ENCODE results near the gene FURIN. TPM values are rescaled to one million over a fixed set of nuclear protein-coding genes. Genes with fewer than 3 reads are reported as not detected.

The FURIN gene
- total RNA-seq, 1 donor from 2014 or later: 432 TPM

DNA sequence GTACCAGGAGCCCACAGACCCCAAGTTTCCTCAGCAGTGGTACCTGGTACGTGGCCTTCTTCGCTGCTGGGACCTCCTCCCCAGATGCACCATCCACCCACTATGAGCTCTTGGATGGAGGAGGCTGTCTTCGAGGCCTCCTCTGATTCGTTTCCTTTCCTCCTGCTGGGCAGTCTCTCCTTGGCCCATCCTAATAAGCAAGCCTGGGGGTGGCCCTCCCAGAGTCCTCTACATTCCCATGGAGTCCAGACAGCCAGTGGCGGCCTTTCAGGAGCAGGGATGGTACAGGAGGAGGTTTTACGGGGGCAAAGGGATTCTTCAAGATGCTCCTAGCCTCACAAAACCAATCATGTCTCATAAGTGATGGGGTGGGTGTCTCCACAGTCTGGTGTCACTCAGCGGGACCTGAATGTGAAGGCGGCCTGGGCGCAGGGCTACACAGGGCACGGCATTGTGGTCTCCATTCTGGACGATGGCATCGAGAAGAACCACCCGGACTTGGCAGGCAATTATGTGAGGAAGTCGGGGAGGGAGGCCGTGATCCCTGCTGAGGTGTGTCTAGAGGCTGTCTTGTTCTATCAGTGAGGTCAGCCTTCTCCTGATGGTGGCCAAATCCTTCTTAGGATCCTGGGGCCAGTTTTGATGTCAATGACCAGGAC lies 8.3 kb downstream of the FURIN start:
- Mint-ChIP-seq H3K4me1 (peaks cover 43% of the 10 kb centered on the region), H3K27ac (peak overlapping the region; percentile 86), H3K36me3 (ENCODE audit: low read depth) (peaks cover 83% of the 10 kb centered on the region), H3K4me3 (peak overlapping the region; percentile 67), H3K9me3 (no peaks in the 10 kb centered on the region), H3K27me3 (no peaks in the 10 kb centered on the region)
- intact Hi-C loops (cut with micrococcal nuclease): no loop called here
- DNase-seq: no peak

GRCh38 chr15:90877315-90877714 lies 8.9 kb downstream of the FURIN start:
- Mint-ChIP-seq H3K9me3 (no peaks in the 10 kb centered on the region), H3K27ac (peak overlapping the region; percentile 86), H3K36me3 (ENCODE audit: low read depth) (peaks cover 84% of the 10 kb centered on the region), H3K4me1 (peaks cover 44% of the 10 kb centered on the region), H3K27me3 (no peaks in the 10 kb centered on the region), H3K4me3 (peak overlapping the region; percentile 51)
- no peak for DNase-seq
- intact Hi-C loops (cut with micrococcal nuclease): no loop called here

DNA sequence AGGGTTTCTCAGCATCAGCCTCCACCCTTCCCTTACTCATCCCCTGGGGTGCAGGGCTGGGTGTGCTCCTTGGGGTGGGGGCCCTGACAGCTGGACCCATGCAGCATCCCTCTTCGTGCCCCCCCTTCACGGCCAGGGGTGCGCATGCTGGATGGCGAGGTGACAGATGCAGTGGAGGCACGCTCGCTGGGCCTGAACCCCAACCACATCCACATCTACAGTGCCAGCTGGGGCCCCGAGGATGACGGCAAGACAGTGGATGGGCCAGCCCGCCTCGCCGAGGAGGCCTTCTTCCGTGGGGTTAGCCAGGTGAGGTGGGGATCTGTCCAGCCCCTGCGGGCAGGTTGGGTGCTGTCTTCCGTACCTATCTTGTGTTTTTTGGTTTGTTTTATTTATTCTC lies 9.6 kb downstream of the FURIN start:
- Mint-ChIP-seq H3K36me3 (ENCODE audit: low read depth) (peaks cover 84% of the 10 kb centered on the region), H3K27ac (peak overlapping the region; percentile 86), H3K4me1 (peaks cover 46% of the 10 kb centered on the region), H3K4me3 (peak overlapping the region; percentile 51), H3K27me3 (no peaks in the 10 kb centered on the region), H3K9me3 (no peaks in the 10 kb centered on the region)
- intact Hi-C loops (cut with micrococcal nuclease): no loop called here
- no peak for DNase-seq

DNA sequence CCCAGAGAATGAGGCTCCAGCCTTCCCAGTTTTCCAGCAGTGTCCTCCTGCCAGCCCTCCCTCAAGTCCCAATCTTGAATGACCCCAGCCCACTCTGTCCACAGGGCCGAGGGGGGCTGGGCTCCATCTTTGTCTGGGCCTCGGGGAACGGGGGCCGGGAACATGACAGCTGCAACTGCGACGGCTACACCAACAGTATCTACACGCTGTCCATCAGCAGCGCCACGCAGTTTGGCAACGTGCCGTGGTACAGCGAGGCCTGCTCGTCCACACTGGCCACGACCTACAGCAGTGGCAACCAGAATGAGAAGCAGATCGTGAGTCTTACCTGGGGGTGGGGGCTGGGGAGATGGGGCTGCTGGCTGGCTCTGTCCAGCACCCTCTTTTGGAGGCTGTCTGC lies 10.3 kb downstream of the FURIN start:
- H3K9me3 Mint-ChIP-seq: no peaks in the 10 kb centered on the region
- intact Hi-C loops (cut with micrococcal nuclease): no loop called here
- no peak overlapping the region for H3K4me3 Mint-ChIP-seq
- peaks cover 81% of the 10 kb centered on the region for H3K36me3 Mint-ChIP-seq (ENCODE audit: low read depth)
- peak overlapping the region; percentile 60 for H3K27ac Mint-ChIP-seq
- DNase-seq: no peak
- no peaks in the 10 kb centered on the region for H3K27me3 Mint-ChIP-seq
- peaks cover 52% of the 10 kb centered on the region for H3K4me1 Mint-ChIP-seq

DNA sequence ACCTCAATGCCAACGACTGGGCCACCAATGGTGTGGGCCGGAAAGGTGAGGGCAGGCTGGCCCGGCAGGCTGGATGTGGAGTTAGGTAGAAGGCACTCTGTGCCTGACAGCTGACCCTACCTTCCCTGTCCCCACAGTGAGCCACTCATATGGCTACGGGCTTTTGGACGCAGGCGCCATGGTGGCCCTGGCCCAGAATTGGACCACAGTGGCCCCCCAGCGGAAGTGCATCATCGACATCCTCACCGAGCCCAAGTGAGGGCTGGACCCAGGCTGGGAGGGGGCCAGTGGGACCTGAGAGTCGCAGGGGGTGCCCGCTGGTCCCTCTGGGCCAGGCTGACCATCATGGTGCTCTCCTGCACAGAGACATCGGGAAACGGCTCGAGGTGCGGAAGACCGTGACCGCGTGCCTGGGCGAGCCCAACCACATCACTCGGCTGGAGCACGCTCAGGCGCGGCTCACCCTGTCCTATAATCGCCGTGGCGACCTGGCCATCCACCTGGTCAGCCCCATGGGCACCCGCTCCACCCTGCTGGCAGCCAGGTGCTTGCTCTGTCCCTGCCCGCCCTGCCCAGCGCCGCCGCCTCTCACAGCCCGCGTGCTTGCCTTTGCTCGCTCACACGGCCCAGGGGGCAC lies 11.5 kb downstream of the FURIN start:
- H3K27me3 Mint-ChIP-seq: no peaks in the 10 kb centered on the region
- no peak for DNase-seq
- no peak overlapping the region for H3K4me3 Mint-ChIP-seq
- H3K9me3 Mint-ChIP-seq: no peaks in the 10 kb centered on the region
- H3K4me1 Mint-ChIP-seq: peaks cover 47% of the 10 kb centered on the region
- peak overlapping the region; percentile 62 for H3K27ac Mint-ChIP-seq
- H3K36me3 Mint-ChIP-seq (ENCODE audit: low read depth): peaks cover 71% of the 10 kb centered on the region
- intact Hi-C loops (cut with micrococcal nuclease): no loop called here

GRCh38 chr15:90880381-90881145 lies 12.2 kb downstream of the FURIN start:
- peak overlapping the region; percentile 15 for H3K27ac Mint-ChIP-seq
- peaks cover 66% of the 10 kb centered on the region for H3K36me3 Mint-ChIP-seq (ENCODE audit: low read depth)
- no peak for DNase-seq
- H3K4me3 Mint-ChIP-seq: no peak overlapping the region
- H3K27me3 Mint-ChIP-seq: no peaks in the 10 kb centered on the region
- intact Hi-C loops (cut with micrococcal nuclease): no loop called here
- peaks cover 50% of the 10 kb centered on the region for H3K4me1 Mint-ChIP-seq
- H3K9me3 Mint-ChIP-seq: no peaks in the 10 kb centered on the region

GRCh38 chr15:90881181-90881977 lies 13.0 kb downstream of the FURIN start:
- H3K27ac Mint-ChIP-seq: peak overlapping the region; percentile 41
- no peak overlapping the region for H3K4me3 Mint-ChIP-seq
- H3K27me3 Mint-ChIP-seq: no peaks in the 10 kb centered on the region
- no peaks in the 10 kb centered on the region for H3K9me3 Mint-ChIP-seq
- no peak for DNase-seq
- intact Hi-C loops (cut with micrococcal nuclease): no loop called here
- H3K36me3 Mint-ChIP-seq (ENCODE audit: low read depth): peaks cover 63% of the 10 kb centered on the region
- peaks cover 54% of the 10 kb centered on the region for H3K4me1 Mint-ChIP-seq

GRCh38 chr15:90881978-90882721 lies 13.8 kb downstream of the FURIN start:
- H3K27ac Mint-ChIP-seq: peak overlapping the region; percentile 58
- no peak for DNase-seq
- H3K4me1 Mint-ChIP-seq: peaks cover 47% of the 10 kb centered on the region
- H3K36me3 Mint-ChIP-seq (ENCODE audit: low read depth): peaks cover 57% of the 10 kb centered on the region
- intact Hi-C loops (cut with micrococcal nuclease): no loop called here
- H3K27me3 Mint-ChIP-seq: no peaks in the 10 kb centered on the region
- H3K9me3 Mint-ChIP-seq: no peaks in the 10 kb centered on the region
- H3K4me3 Mint-ChIP-seq: no peak overlapping the region

GRCh38 chr15:90882781-90883525 lies 14.6 kb downstream of the FURIN start:
- H3K36me3 Mint-ChIP-seq (ENCODE audit: low read depth): peaks cover 54% of the 10 kb centered on the region
- DNase-seq: no peak
- H3K9me3 Mint-ChIP-seq: no peaks in the 10 kb centered on the region
- H3K4me1 Mint-ChIP-seq: peaks cover 44% of the 10 kb centered on the region
- peak overlapping the region; percentile 76 for H3K27ac Mint-ChIP-seq
- H3K27me3 Mint-ChIP-seq: no peaks in the 10 kb centered on the region
- intact Hi-C loops (cut with micrococcal nuclease): loop anchor here (1.0 kb wide), 1 partner anchor 10 kb away; no protein-coding TSS in a partner anchor
- H3K4me3 Mint-ChIP-seq: peak overlapping the region; percentile 51

DNA sequence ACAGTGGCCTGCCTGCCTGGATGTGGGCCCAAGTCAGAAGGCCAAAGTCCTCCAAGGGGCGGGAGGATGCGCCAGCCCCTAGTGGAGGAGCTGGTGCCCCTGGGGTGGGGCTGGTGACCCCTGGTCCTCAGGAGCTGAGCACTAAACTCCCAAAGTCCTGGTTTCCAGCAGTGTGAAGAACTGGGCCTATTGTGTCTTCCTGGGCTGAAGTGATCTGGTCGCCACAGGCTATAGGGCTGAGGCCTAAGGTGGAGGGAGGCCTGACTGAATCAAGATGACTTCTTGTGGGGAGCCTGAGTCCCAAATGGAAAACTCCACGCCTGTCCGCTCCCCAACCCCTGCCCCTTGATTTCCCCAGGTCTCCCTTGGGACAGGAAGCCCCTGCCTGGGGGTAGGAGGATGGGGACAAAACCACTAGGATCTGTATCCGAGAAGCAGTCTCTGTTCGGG lies 15.2 kb downstream of the FURIN start:
- Mint-ChIP-seq H3K27me3 (no peaks in the 10 kb centered on the region), H3K9me3 (no peaks in the 10 kb centered on the region), H3K27ac (peak overlapping the region; percentile 76), H3K4me1 (peaks cover 47% of the 10 kb centered on the region), H3K36me3 (ENCODE audit: low read depth) (peaks cover 51% of the 10 kb centered on the region), H3K4me3 (peak overlapping the region; percentile 28)
- no peak for DNase-seq
- intact Hi-C loops (cut with micrococcal nuclease): loop anchor here (1.0 kb wide), 1 partner anchor 10 kb away; no protein-coding TSS in a partner anchor

DNA sequence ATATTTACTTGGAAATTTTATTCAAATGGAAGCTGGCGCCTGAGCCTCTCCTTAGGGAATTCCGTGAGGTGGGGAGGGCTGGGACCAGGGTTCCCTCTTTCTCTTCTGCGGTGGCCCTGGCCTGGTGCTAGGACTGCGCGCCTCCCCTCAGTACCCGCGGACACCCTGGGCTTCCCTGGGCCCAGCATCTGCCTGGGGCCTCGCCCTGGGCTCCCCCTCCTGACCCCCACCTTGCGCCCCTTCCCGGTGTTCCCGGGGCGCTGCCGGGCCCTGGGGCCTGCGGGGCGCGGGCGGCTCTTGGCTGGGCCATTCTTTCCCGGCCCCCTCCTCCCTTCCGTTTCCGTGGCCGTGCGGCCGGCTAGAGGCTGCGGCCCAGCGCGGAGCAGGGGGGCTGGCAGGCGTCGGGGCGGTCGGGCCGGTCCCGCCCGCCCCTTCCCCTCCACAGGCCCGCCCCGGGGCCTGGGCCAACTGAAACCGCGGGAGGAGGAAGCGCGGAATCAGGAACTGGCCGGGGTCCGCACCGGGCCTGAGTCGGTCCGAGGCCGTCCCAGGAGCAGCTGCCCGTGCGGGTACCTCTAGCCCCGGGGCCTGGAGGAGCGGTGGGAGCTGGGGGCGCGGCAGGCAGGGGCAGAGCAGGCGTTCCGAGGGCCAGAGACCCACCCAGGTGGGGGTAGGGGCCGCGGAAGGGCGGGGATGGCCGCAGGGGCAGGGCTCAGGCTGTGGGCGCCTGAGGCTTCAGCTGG lies 15.8 kb downstream of the FURIN start, which contains the start of gene FES:
TSS of gene FES (plus strand) at position 529 of the 743 bp plus-strand sequence. CDS start 542 bp downstream, outside the sequence.
- Mint-ChIP-seq H3K4me3 (peak within 1 kb of the TSS; percentile 55), H3K27ac (peak within 1 kb of the TSS; percentile 81), H3K27me3 (no peaks in the 10 kb centered on the region), H3K36me3 (ENCODE audit: low read depth) (peaks cover 49% of the 10 kb centered on the region), H3K4me1 (peaks cover 44% of the 10 kb centered on the region), H3K9me3 (no peaks in the 10 kb centered on the region)
- DNase-seq: peak; percentile 69
- intact Hi-C loops (cut with micrococcal nuclease): loop anchor here (1.0 kb wide), 1 partner anchor 11 kb away; no protein-coding TSS in a partner anchor
